ENCODE data around the gene JPH2.

DNA sequence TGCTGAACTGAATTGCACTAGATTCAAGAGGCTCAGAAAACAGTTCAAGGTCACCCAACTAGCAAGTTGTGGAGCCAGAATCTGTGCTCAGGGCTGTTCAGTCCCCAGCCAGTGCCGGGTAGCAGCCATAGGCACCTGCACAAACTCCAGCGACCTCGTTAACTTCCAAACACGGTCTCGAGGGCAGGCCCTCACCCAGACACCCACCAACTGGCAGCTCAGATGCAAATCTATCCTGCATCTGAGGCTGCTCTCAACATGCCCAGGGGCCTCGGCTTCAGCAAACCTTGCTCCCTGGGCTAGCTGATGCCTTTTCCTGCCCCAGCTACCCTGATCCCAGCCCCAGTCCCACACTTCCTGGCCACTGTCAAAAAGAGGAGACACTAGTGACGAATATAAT lies 3.7 kb downstream of the JPH2 start:
- no peak for TF ChIP-seq CTCF (IDR thresholded peaks at IDR 0.05)
- no peak for TF ChIP-seq POLR2A (IDR thresholded peaks at IDR 0.05)
- no peak for TF ChIP-seq POLR2AphosphoS5 (IDR thresholded peaks at IDR 0.05)
